MM.1S (cell line): ENCODE data around the gene TFAP2E.

Experiments
- CTCF ChIP-seq: fragments of 300-600 bp; sonication (generic); IDR thresholded peaks from 2 replicates; pipeline ENCODE4 v1.5.1; 2016; ENCODE audit warnings: antibody characterized with exemption, low read length, mixed read lengths
- EZH2 ChIP-seq: fragments of 300-600 bp; sonication (generic); optimal IDR thresholded peaks from 2 replicates; pipeline ENCODE3; 2017; ENCODE audit warnings: low read depth, mild to moderate bottlenecking, antibody characterized with exemption, low read length, mixed read lengths

GRCh38 chr1:35575416-35575958 is 2.4 kb downstream of the TFAP2E start:
- no peak for TF ChIP-seq CTCF
- TF ChIP-seq EZH2: no peak
